ENCODE measurements around the gene SPRING1.
"Not testable (repeated sequence)": the region's sequence is repeated elsewhere in the genome, so short reads cannot be mapped to it uniquely, and the experiment has no call there.

Gene SPRING1, protein sequence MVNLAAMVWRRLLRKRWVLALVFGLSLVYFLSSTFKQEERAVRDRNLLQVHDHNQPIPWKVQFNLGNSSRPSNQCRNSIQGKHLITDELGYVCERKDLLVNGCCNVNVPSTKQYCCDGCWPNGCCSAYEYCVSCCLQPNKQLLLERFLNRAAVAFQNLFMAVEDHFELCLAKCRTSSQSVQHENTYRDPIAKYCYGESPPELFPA

GRCh38 chr12:116737774-116738657 lies at the start of gene SPRING1, which contains the start of gene RNFT2:
TSS of gene SPRING1 (minus strand) at chr12:116738069. CDS start at chr12:116737900, 169 bp downstream.
TSS of gene RNFT2 (plus strand) at chr12:116738315. CDS start at chr12:116740498, 2,183 bp downstream.
- DNase-seq (ENCODE audit: low read depth): peak; percentile 95

GRCh38 chr12:116784238-116784612 lies 46.4 kb upstream of the SPRING1 start:
- DNase-seq (ENCODE audit: low read depth): no peak

DNA sequence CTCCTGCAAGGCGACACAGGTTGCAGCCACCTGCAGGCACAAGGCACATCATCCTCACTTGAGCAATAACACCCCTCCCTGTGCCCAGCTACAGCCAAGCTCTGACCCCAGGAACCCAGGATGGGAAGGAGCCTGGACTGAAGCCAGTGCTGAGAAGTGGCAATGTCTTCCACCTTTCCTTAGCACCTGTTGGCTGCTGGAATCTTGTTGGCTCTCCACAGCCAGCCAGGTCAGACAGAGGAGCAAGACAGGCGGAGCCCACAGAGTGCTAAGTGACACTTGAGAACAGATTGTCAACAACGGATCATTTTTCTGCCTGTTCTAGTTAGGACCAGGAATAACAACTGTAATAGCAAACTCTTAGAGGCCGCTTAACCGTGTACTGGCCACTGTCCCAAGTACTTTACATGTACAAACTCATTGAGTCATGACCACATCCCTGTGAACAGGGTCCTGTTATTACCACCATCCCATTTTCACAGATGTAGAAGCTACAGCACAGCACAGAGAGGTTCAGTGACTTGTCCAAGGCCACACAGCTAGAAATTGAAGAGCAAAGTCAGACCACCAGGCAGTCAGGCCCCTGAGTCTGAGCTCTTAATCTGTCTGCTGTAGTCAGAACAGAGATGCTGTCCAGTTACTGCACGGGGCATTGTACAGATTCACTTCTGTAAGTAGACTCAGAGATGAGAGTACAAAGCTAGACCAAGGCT lies 45.8 kb upstream of the SPRING1 start:
- DNase-seq (ENCODE audit: low read depth): no peak

GRCh38 chr12:116780942-116781341 lies 43.1 kb upstream of the SPRING1 start:
- no peak for DNase-seq (ENCODE audit: low read depth)

GRCh38 chr12:116779597-116779996 lies 41.7 kb upstream of the SPRING1 start:
- no peak for DNase-seq (ENCODE audit: low read depth)

DNA sequence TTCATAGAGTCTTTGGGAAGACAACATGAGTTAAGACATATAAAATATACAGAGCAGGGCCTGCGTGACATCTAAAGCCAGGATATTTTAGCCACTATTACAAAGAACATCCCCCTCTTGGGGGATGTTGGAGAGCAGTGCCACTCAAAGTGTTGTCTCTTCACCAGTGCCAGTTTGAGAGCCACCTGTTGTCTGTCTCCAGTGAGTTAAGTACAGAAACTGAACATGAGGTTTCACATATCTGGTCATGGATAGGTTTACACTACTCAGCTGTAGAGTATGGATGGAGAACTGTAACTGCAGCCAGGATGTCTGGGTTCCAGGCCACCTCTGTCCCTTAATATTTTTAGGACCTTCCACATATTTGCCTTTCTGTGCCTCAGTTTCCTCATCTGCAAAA lies 39.4 kb upstream of the SPRING1 start:
- no peak for DNase-seq (ENCODE audit: low read depth)

DNA sequence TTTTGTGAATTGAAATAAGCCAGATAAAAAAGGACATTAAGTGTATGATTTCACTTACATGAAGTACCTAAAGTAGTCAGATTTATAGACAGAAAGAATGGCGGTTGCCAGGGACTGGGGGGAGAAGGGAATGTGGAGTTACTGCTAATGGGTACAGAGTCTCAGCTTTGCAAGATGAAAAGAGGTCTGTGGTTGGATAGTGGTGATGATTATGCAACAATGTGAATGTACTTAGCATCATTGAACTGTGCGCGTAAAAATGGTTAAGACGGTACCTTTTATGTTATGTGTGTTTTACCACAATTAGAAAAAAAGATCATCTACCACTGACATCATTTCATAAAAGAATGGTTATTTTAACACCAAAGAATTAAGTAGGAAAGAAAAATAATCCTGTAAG lies 36.2 kb upstream of the SPRING1 start:
- no peak for DNase-seq (ENCODE audit: low read depth)

DNA sequence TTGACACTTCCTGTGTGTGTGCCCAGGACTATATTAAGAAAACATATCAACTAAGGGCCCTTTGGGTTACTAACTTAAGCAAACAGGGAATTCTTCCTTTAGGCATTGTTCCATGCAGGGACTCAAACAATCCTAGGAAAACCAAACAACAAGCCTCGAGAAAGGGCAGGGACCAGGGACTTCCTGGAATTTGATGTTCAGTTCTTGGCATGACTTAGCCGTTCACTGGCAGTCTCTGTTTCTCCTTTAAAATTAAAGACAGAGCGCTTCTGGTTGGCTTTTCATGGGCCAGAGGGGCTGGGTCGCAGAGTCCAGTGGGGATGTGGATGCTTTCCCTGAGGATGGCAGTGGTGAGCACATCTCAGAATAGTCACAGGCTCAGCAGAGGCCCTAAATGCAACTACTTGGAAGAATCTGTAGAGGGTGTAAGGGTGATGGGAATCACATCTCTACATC lies 35.4 kb upstream of the SPRING1 start:
- no peak for DNase-seq (ENCODE audit: low read depth)

- no peak for DNase-seq (ENCODE audit: low read depth)
Measured at GRCh38 chr12:116771651-116772050, 33.8 kb upstream of the SPRING1 start.

- no peak for DNase-seq (ENCODE audit: low read depth)
Measured at GRCh38 chr12:116766746-116767145, 28.9 kb upstream of the SPRING1 start.

GRCh38 chr12:116766285-116766684 lies 28.4 kb upstream of the SPRING1 start:
- DNase-seq (ENCODE audit: low read depth): no peak

- no peak for DNase-seq (ENCODE audit: low read depth)
Measured at GRCh38 chr12:116765271-116765670, 27.4 kb upstream of the SPRING1 start.

DNA sequence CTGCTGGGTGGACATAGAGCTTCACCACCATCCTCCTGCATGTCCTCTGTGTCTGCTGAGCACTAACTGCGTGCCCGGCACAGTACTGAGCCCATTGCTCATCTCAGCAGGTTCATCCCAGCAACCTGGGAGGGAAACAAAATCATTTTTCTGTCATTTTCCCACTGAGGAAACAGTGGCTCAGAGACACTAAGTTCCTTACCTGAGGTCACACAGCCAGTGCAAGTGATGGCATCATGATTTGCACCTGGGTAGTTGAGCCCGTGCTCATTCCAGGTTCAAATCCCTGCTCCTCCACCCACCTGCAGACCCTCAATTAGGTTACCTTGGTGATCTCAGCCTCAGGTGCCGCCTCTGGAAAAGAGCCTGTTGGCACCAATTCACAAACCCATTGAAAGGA lies 23.6 kb upstream of the SPRING1 start:
- DNase-seq (ENCODE audit: low read depth): no peak

GRCh38 chr12:116760622-116761020 lies 22.8 kb upstream of the SPRING1 start:
- DNase-seq (ENCODE audit: low read depth): no peak

DNA sequence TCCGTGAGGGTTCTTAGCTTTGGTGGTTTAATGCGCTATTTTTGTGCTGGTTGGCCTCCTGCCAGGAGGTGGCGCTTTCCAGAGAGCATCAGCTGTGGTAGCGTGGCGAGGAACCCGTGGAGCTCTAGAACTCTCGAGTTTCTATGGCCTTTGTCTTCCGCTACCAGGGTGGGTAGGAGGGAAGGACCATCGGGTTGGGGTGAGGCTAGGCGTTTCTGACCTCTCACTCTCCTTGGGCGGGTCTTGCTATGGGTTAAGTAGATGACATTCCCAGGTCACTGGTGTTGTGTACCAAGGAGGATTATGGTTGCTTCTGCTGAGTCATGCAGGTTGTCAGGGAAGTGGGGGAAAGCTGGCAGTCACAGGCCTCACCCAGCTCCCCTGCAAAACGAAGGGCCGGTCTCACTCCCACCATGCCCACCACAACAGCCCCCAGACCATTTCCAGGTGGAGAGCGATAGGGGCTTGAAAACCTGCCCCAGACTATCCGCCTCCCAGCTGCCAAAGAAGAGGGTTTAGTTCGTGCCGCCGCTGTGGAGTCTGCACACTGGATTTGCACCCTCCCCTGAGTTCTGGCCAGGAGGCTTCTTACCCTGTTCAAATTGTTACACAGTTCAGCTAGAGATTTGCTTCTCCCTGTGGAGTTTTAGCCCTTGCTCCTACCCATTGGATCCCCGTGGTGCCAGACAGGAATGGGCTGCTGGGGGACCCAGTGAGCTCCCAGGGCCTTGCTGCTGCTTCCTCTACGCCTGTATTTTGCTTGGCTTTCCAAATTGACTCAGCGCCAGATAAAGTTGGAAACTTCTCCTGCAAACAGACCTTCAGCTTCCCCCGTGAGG lies 22.1 kb upstream of the SPRING1 start:
- peak; percentile 75 for DNase-seq (ENCODE audit: low read depth)

DNA sequence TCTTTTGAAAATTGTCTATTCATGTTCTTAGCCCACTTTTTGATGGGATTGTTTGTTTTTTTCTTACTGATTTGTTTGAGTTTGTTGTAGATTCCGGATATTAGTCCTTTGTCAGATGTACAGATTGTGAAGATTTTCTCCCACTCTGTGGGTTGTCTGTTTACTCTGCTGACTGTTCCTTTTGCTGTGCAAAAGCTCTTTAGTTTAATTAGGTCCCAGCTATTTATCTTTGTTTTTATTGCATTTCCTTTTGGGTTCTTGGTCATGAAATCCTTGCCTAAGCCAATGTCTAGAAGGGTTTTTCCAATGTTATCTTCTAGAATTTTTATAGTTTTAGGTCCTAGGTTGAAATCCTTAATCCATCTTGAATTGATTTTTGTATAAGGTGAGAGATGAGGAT lies 16.9 kb upstream of the SPRING1 start:
- not testable (repeated sequence) for DNase-seq (ENCODE audit: low read depth)

DNA sequence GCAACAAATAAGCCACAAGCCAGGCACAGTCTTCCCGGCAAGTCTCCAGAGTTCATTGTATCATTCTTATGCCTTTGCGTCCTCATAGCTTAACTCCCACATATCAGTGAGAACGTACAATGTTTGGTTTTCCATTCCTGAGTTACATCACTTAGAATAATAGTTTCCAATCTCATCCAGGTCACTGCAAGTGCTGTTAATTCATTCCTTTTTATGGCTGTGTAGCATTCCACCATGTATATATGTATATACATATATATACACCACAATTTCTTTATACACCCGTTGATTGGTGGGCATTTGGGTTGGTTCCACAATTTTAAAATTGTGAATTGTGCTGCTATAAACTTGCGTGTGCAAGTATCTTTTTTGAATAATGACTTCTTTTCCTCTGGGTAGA lies 16.2 kb upstream of the SPRING1 start:
- DNase-seq (ENCODE audit: low read depth): not testable (repeated sequence)

GRCh38 chr12:116750298-116750697 lies 12.4 kb upstream of the SPRING1 start:
- no peak for DNase-seq (ENCODE audit: low read depth)

DNA sequence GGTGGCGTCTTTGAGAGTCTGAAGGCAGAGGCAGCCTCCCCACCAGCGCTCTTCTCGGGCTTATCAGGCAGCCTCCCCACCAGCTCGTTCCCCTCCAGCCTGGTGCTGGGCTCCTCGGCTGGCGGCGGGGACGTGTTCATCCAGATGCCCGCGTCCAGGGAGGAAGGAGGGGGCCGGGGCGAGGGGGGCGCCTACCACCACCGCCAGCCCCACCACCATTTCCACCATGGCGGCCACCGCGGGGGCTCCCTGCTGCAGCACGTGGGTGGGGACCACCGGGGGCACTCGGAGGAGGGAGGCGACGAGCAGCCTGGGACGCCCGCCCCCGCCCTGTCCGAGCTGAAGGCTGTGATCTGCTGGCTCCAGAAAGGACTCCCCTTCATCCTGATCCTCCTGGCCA lies 12.0 kb upstream of the SPRING1 start:
- DNase-seq (ENCODE audit: low read depth): no peak

DNA sequence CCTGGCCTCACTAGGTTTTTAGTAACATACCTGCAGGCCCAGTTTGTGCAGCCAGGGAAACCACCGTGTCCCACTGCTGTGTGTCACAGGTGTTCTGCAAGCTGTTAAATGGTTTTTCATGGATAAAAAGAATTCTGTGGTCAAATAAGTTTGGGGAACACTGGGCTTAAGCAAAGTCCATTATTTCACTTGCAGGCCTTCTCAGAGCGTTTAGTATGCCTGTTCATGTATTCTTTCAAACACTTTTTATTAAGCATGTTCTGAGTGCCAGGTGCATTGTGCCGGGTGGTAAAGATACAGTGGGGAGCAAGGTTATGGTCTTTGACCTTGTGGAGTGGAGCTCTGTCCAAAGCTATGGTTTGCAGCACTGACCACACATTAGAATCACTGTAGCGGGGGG lies 7.7 kb upstream of the SPRING1 start:
- DNase-seq (ENCODE audit: low read depth): no peak

DNA sequence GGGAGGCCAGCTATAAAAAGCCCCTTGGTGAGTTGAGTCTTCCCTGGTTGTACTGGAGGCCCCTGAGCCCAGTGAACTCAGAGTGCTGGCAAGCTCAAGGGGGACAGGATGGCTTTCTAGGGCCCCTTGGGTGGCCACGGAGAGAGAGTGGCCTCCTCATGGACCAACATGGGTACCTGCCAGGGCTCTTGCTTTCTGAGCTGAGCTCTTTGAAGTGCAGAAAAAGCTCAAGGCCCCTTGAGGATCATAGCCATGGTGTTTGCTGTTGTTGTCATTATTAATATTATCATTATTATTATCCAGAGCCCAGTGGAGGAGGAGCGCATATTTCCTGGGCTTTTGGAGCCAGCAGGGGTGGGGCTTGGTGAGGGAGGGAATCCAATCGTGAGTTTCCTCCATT lies 6.9 kb upstream of the SPRING1 start:
- no peak for DNase-seq (ENCODE audit: low read depth)

GRCh38 chr12:116742787-116743186 lies 4.9 kb upstream of the SPRING1 start:
- not testable (repeated sequence) for DNase-seq (ENCODE audit: low read depth)

All from CMK (cell line).